Measurements from ENCODE around the gene SEMA5A. TPM values are rescaled to one million over a fixed set of nuclear protein-coding genes. Genes with fewer than 3 reads are reported as not detected.

SEMA5A gene
- total and polyA plus RNA-seq, 2 of the 8 experiments (the other 6 are each of a cell fraction or from before 2014, with no cell fraction given): 5.3 to 8.9 TPM

DNA sequence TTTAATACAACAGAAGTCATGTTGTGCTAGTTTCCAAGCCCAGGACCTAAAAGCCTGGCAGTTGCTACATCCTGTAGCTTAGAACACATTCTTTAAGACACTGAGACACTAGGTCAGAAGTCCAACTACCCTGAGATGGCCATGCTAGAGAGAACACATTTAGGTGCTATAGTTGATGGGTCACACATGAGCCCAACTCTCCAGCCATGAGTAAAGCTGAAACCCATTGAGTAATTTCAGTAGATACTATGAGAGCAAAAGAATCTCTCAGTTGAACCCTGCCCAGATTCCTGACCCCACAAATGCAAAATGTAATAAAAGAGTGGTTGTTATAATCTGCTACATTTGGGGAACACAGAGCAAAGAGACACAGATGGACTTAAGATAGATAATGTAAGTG is 164.4 kb downstream of the SEMA5A start:
- Histone ChIP-seq H4K8ac (ENCODE audit: extremely low read depth, insufficient read depth, low read length) (no peak overlapping the region), H2AFZ (ENCODE audit: low read length) (no peak overlapping the region), H2AK5ac (ENCODE audit: low read depth, low read length) (no peak overlapping the region), H3K23ac (ENCODE audit: insufficient read length) (no peak overlapping the region), H4K20me1 (replicated peaks in 1 of 2; ENCODE audit: control insufficient read depth in 1 of 2, insufficient read depth in 2 of 2, low read length in 2 of 2) (no peaks in the 10 kb centered on the region), H2BK20ac (ENCODE audit: low read length) (no peak overlapping the region), H3K4ac (replicated peaks; ENCODE audit: insufficient read length, low read depth, low read length) (no peak overlapping the region), H2BK5ac (ENCODE audit: low read depth, low read length) (no peak overlapping the region), H3K4me2 (ENCODE audit: insufficient read depth in 1 of 2, low read depth in 2 of 2, low read length in 2 of 2) (no peak overlapping the region), H3K27ac (ENCODE audit: low read depth, low read length) (no peak overlapping the region), H3K23me2 (ENCODE audit: low read depth, low read length) (no peaks in the 10 kb centered on the region), H2BK12ac (ENCODE audit: low read depth, low read length) (no peak overlapping the region), H3K4me3 (ENCODE audit: extremely low read depth in 1 of 4, insufficient read depth in 2 of 4, low read depth in 3 of 4, low read length in 4 of 4) (no peak overlapping the region), H3K27me3 (replicated peaks in 1 of 4; ENCODE audit: control insufficient read depth in 3 of 4, extremely low read depth in 1 of 4, insufficient read depth in 3 of 4, low read length in 3 of 4) (no peaks in the 10 kb centered on the region), H2BK15ac (ENCODE audit: low read length) (no peak overlapping the region), H3K18ac (ENCODE audit: extremely low read depth, low read length) (no peak overlapping the region), H3K79me2 (ENCODE audit: control insufficient read depth in 1 of 2, insufficient read depth in 2 of 2, low read length in 2 of 2) (no peaks in the 10 kb centered on the region), H3K9me3 (ENCODE audit: insufficient read depth in 2 of 2, low read depth in 1 of 2, low read length in 1 of 2) (no peaks in the 10 kb centered on the region), H3K79me1 (ENCODE audit: low read depth, low read length) (no peaks in the 10 kb centered on the region), H4K5ac (ENCODE audit: insufficient read length, low read depth, low read length) (no peak overlapping the region), H3K14ac (ENCODE audit: insufficient read length) (no peak overlapping the region), H3K56ac (replicated peaks; ENCODE audit: insufficient read length, low read depth, low read length) (no peak overlapping the region), H3K4me1 (replicated peaks in 1 of 4; ENCODE audit: control insufficient read depth in 3 of 4, insufficient read depth in 4 of 4, low read length in 3 of 4) (no peaks in the 10 kb centered on the region), H3K9ac (replicated peaks in 1 of 4; ENCODE audit: extremely low read depth in 1 of 4, low read depth in 3 of 4, low read length in 3 of 4) (no peak overlapping the region), H2BK120ac (replicated peaks; ENCODE audit: low read depth, low read length) (no peak overlapping the region), H4K91ac (replicated peaks; ENCODE audit: insufficient read length, low read length) (no peak overlapping the region), H3K36me3 (ENCODE audit: control insufficient read depth in 2 of 4, insufficient read depth in 4 of 4, low read length in 3 of 4) (no peaks in the 10 kb centered on the region; a peak in 1 of 8 replicates)
- FAIRE-seq: no peak
- no peak for DNase-seq (ENCODE audit: low read depth in 1 of 2, low spot score in 2 of 2)
- TF ChIP-seq, protein P1, sequence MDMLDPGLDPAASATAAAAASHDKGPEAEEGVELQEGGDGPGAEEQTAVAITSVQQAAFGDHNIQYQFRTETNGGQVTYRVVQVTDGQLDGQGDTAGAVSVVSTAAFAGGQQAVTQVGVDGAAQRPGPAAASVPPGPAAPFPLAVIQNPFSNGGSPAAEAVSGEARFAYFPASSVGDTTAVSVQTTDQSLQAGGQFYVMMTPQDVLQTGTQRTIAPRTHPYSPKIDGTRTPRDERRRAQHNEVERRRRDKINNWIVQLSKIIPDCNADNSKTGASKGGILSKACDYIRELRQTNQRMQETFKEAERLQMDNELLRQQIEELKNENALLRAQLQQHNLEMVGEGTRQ (IDR thresholded peaks at IDR 0.05; ENCODE audit: low read length): no peak
- TF ChIP-seq SAP30 (IDR thresholded peaks at IDR 0.05; ENCODE audit: insufficient read depth, insufficient replicate concordance, low read length): no peak
- TF ChIP-seq TCF12 (IDR thresholded peaks at IDR 0.05; ENCODE audit: low read depth, low read length): no peak
- no peak for TF ChIP-seq EGR1 (IDR thresholded peaks at IDR 0.05; ENCODE audit: borderline replicate concordance, low read depth, low read length)
- TF ChIP-seq YY1 (IDR thresholded peaks at IDR 0.05; ENCODE audit: low read depth, low read length): no peak
- no peak for TF ChIP-seq SIN3A (conservative IDR thresholded peaks at IDR 0.05 in 1 of 2, IDR thresholded peaks at IDR 0.05 in 1 of 2; ENCODE audit: low read depth in 1 of 2, low read length in 2 of 2)
- TF ChIP-seq SIRT6 (IDR thresholded peaks at IDR 0.05; ENCODE audit: low read length): no peak
- no peak for TF ChIP-seq RAD21 (IDR thresholded peaks at IDR 0.05 in 1 of 2, conservative IDR thresholded peaks at IDR 0.05 in 1 of 2; ENCODE audit: low read depth in 2 of 2, low read length in 2 of 2)
- TF ChIP-seq SP1 (IDR thresholded peaks at IDR 0.05; ENCODE audit: low read depth, low read length): no peak
- POLR2A ChIA-PET (ENCODE audit: partially characterized antibody): no interaction called here
- CTCF ChIA-PET (ENCODE audit: partially characterized antibody): no interaction called here

Measured in H1 (cell line).